Right forelimb (tissue), 1 donor: Measurements from ENCODE around the gene CACNG4.

Experiments
- DNase-seq: peaks from one replicate; pipeline ENCODE4 v3.0.0-alpha.2; 2018

CACNG4 gene

GRCh38 chr17:67069603-67070136, 105.2 kb downstream of the CACNG4 start:
- no peak for DNase-seq

GRCh38 chr17:67071595-67071994, 107.1 kb downstream of the CACNG4 start:
- no peak for DNase-seq

- DNase-seq = no peak
Measured at GRCh38 chr17:67072885-67073284, 108.4 kb downstream of the CACNG4 start.

- no peak for DNase-seq
Measured at GRCh38 chr17:67074781-67075180, 110.3 kb downstream of the CACNG4 start.

GRCh38 chr17:67076290-67076689, 111.8 kb downstream of the CACNG4 start:
- DNase-seq = no peak

- DNase-seq = no peak
Measured at GRCh38 chr17:67078292-67078691, 113.8 kb downstream of the CACNG4 start.

GRCh38 chr17:67079491-67079890, 115.0 kb downstream of the CACNG4 start:
- no peak for DNase-seq

GRCh38 chr17:67080804-67081203, 116.3 kb downstream of the CACNG4 start:
- DNase-seq = no peak

- no peak for DNase-seq
Measured at GRCh38 chr17:67082107-67082506, 117.6 kb downstream of the CACNG4 start.
